ENCODE measurements around the gene SLC10A1. TPM values are rescaled to one million over a fixed set of nuclear protein-coding genes. Genes with fewer than 3 reads are reported as not detected.

Gene SLC10A1
- total RNA-seq, 3 donors from 2014 or later = not detected

- no peak for TF ChIP-seq CTCF (IDR thresholded peaks at IDR 0.05)
- H3K36me3 ChIP-seq (ENCODE audit: low read depth) = no peaks in the 10 kb centered on the region
- ATAC-seq = no peak
- no peaks in the 10 kb centered on the region for H3K9me3 ChIP-seq
- no peaks in the 10 kb centered on the region for H3K4me1 ChIP-seq (ENCODE audit: low read depth)
- H3K4me3 ChIP-seq = no peak overlapping the region
- intact Hi-C loops (cut with DNase I, micrococcal nuclease) = loop anchor here (5.0 kb wide), 3 partner anchors 126 to 146 kb away; no protein-coding TSS in a partner anchor
- no peak for DNase-seq
These were observed 69.2 kb downstream of the SLC10A1 start for GRCh38 chr14:69727860-69728259.

GRCh38 chr14:69726761-69727511, 70.1 kb downstream of the SLC10A1 start:
- ATAC-seq (peak; percentile 94), DNase-seq (peak; percentile 83 to 88 (median 86))
- H3K36me3 ChIP-seq (ENCODE audit: low read depth) = no peaks in the 10 kb centered on the region
- H3K4me1 ChIP-seq (ENCODE audit: low read depth) = no peaks in the 10 kb centered on the region
- intact Hi-C loops (cut with DNase I, micrococcal nuclease) = loop anchor here (5.0 kb wide), 3 partner anchors 125 to 145 kb away; no protein-coding TSS in a partner anchor
- peak; percentile 95 for TF ChIP-seq CTCF (IDR thresholded peaks at IDR 0.05)
- H3K9me3 ChIP-seq = no peaks in the 10 kb centered on the region
- no peak overlapping the region for H3K4me3 ChIP-seq

Other genes starting within 250 kb of the SLC10A1 start
- gene CCDC177, start 222.4 kb downstream of the SLC10A1 start, total RNA-seq = not detected
- gene SUSD6, start 185.6 kb downstream of the SLC10A1 start, total RNA-seq = 10 to 100 TPM; 56.3 to 98.3 (median 95.6) TPM
- gene SRSF5, start 30.1 kb downstream of the SLC10A1 start, total RNA-seq = 100 to 1,000 TPM; 324 to 383 (median 352) TPM
- 1 to 10 TPM; 1.2 to 2.0 (median 1.7) TPM for gene SMOC1, start 82.2 kb upstream of the SLC10A1 start, total RNA-seq